Neural cell (in vitro differentiated cells): Measurements from ENCODE around the gene MYO3B. TPM values are rescaled to one million over a fixed set of nuclear protein-coding genes. Genes with fewer than 3 reads are reported as not detected.

Experiments used
- H2AFZ ChIP-seq: fragments of 200-600, 300-800 bp; sonication (generic), shearing (Covaris generic); 2 replicates; pipeline ENCODE4 v1.6.0; 2014; ENCODE audit warnings: low read depth, mild to moderate bottlenecking, antibody characterized with exemption, low read length, moderate library complexity
- H3F3A ChIP-seq: fragments of 200-600 bp; shearing (Covaris generic); 2 replicates; pipeline ENCODE4 v1.6.1; 2016; ENCODE audit warnings: mild to moderate bottlenecking, moderate library complexity, mixed read lengths, antibody characterized with exemption, low read length; ENCODE audit not compliant: insufficient read depth, poor library complexity, severe bottlenecking
- H3K27ac ChIP-seq: fragments of 200-600, 300-800 bp; sonication (generic), shearing (Covaris generic); 2 replicates; pipeline ENCODE4 v1.5.1; 2014; ENCODE audit warnings: mild to moderate bottlenecking, low read length, moderate library complexity
- H3K27me3 ChIP-seq: fragments of 300-800, 200-600 bp; sonication (generic), shearing (Covaris generic); 2 replicates; pipeline ENCODE4 v1.6.0; 2014; ENCODE audit warnings: mild to moderate bottlenecking, low read depth, low read length, moderate library complexity; ENCODE audit not compliant: insufficient read depth
- H3K36me3 ChIP-seq: fragments of 300-800, 200-600 bp; sonication (generic), shearing (Covaris generic); 2 replicates; pipeline ENCODE4 v1.5.1; 2014; ENCODE audit warnings: mild to moderate bottlenecking, antibody characterized with exemption, low read length, moderate library complexity; ENCODE audit not compliant: insufficient read depth
- H3K4me2 ChIP-seq: fragments of 300-800, 200-600 bp; sonication (generic), shearing (Covaris generic); 2 replicates; pipeline ENCODE4 v1.6.0; 2014; ENCODE audit warnings: mild to moderate bottlenecking, low read length
- H3K4me3 ChIP-seq: fragments of 300-800, 200-600 bp; sonication (generic), shearing (Covaris generic); 2 replicates; pipeline ENCODE4 v1.5.1; 2014; ENCODE audit warnings: mild to moderate bottlenecking, low read length, moderate library complexity
- H3K79me2 ChIP-seq: fragments of 200-600 bp; shearing (Covaris generic); replicated peaks from 2 replicates; pipeline ENCODE4 v1.6.0; 2014; ENCODE audit warnings: mild to moderate bottlenecking, low read length, moderate library complexity; ENCODE audit not compliant: insufficient read depth
- H3K9ac ChIP-seq: fragments of 300-800, 200-600 bp; sonication (generic), shearing (Covaris generic); 2 replicates; pipeline ENCODE4 v1.6.1; 2016; ENCODE audit warnings: mild to moderate bottlenecking, low read length, mixed read lengths
- H3K9me2 ChIP-seq: fragments of 200-600 bp; shearing (Covaris generic); 2 replicates; pipeline ENCODE4 v1.6.1; 2016; ENCODE audit warnings: mild to moderate bottlenecking, low read length, mixed read lengths; ENCODE audit not compliant: insufficient read depth
- H3K9me3 ChIP-seq: fragments of 200-600, 300-800 bp; sonication (generic), shearing (Covaris generic); 2 replicates; pipeline ENCODE4 v1.6.1; 2016; ENCODE audit warnings: mild to moderate bottlenecking, mixed run types, low read length, moderate library complexity, mixed read lengths
- H4K20me1 ChIP-seq: fragments of 200-600 bp; shearing (Covaris generic); 2 replicates; pipeline ENCODE4 v1.6.1; 2016; ENCODE audit warnings: mild to moderate bottlenecking, mixed run types; ENCODE audit not compliant: insufficient read depth
- CTCF ChIP-seq: fragments of 450-650 bp; IDR thresholded peaks from 2 replicates; pipeline ENCODE4 v1.5.1; 2014; ENCODE audit warnings: antibody characterized with exemption, mild to moderate bottlenecking, moderate library complexity; ENCODE audit not compliant: poor library complexity, severe bottlenecking
- EP300 ChIP-seq: fragments of 450-650 bp; conservative IDR thresholded peaks from 2 replicates; pipeline ENCODE4 v1.6.1; 2014; ENCODE audit warnings: antibody characterized with exemption, mild to moderate bottlenecking, moderate library complexity; ENCODE audit not compliant: poor library complexity, severe bottlenecking
- EZH2 ChIP-seq: fragments of 200-600, 300-800 bp; shearing (Covaris generic), sonication (generic); IDR thresholded peaks from 2 replicates; pipeline ENCODE4 v1.6.1; 2014; ENCODE audit warnings: antibody characterized with exemption, low read length, borderline replicate concordance, mild to moderate bottlenecking; ENCODE audit not compliant: insufficient read depth, poor library complexity, severe bottlenecking
- MXI1 ChIP-seq: fragments of 450-650 bp; conservative IDR thresholded peaks from 2 replicates; pipeline ENCODE4 v1.6.1; 2014; ENCODE audit warnings: antibody characterized with exemption, mild to moderate bottlenecking; ENCODE audit not compliant: poor library complexity, severe bottlenecking
- POLR2AphosphoS5 ChIP-seq: IDR thresholded peaks from 2 replicates; pipeline ENCODE4 v1.6.1; 2012
- RAD21 ChIP-seq: fragments of 450-650 bp; conservative IDR thresholded peaks from 2 replicates; pipeline ENCODE4 v1.6.1; 2014; ENCODE audit warnings: antibody characterized with exemption, mild to moderate bottlenecking, moderate library complexity
- SMC3 ChIP-seq: fragments of 450-650 bp; conservative IDR thresholded peaks from 2 replicates; pipeline ENCODE4 v1.6.1; 2014; ENCODE audit warnings: antibody characterized with exemption, mild to moderate bottlenecking, moderate library complexity; ENCODE audit not compliant: poor library complexity
- TAF1 ChIP-seq: IDR thresholded peaks from 2 replicates; pipeline ENCODE4 v1.6.1; 2012; ENCODE audit warnings: low read depth
- polyA plus RNA-seq: library from polyadenylated mRNA; depleted of rRNA; stranded (reverse); fragments of >200 nt; gene quantifications from 2 replicates; pipeline ENCODE4 v1.2.3, GENCODE V29; 2014
- TF ChIP-seq, protein P1 (sequence below): IDR thresholded peaks from 2 replicates; pipeline ENCODE4 v1.6.1; 2012; ENCODE audit warnings: borderline replicate concordance

The MYO3B gene
- polyA plus RNA-seq, 1 donor from 2014 or later: 0.11 TPM

GRCh38 chr2:170284205-170284604 is 106.3 kb downstream of the MYO3B start:
- Histone ChIP-seq H3K27ac (peak overlapping the region; percentile 4), H3F3A (peaks cover 4% of the 10 kb centered on the region), H4K20me1 (no peaks in the 10 kb centered on the region), H3K9me2 (no peaks in the 10 kb centered on the region), H3K36me3 (no peaks in the 10 kb centered on the region), H3K9ac (no peak overlapping the region), H3K9me3 (no peaks in the 10 kb centered on the region), H3K79me2 (no peaks in the 10 kb centered on the region), H2AFZ (no peak overlapping the region), H3K27me3 (no peaks in the 10 kb centered on the region), H3K4me3 (no peak overlapping the region), H3K4me2 (no peak overlapping the region)
- TF ChIP-seq MXI1 (no peak), EZH2 (no peak), CTCF (no peak), POLR2AphosphoS5 (peak; percentile 62), EP300 (no peak), RAD21 (no peak), TAF1 (no peak)
- TF ChIP-seq, protein P1, sequence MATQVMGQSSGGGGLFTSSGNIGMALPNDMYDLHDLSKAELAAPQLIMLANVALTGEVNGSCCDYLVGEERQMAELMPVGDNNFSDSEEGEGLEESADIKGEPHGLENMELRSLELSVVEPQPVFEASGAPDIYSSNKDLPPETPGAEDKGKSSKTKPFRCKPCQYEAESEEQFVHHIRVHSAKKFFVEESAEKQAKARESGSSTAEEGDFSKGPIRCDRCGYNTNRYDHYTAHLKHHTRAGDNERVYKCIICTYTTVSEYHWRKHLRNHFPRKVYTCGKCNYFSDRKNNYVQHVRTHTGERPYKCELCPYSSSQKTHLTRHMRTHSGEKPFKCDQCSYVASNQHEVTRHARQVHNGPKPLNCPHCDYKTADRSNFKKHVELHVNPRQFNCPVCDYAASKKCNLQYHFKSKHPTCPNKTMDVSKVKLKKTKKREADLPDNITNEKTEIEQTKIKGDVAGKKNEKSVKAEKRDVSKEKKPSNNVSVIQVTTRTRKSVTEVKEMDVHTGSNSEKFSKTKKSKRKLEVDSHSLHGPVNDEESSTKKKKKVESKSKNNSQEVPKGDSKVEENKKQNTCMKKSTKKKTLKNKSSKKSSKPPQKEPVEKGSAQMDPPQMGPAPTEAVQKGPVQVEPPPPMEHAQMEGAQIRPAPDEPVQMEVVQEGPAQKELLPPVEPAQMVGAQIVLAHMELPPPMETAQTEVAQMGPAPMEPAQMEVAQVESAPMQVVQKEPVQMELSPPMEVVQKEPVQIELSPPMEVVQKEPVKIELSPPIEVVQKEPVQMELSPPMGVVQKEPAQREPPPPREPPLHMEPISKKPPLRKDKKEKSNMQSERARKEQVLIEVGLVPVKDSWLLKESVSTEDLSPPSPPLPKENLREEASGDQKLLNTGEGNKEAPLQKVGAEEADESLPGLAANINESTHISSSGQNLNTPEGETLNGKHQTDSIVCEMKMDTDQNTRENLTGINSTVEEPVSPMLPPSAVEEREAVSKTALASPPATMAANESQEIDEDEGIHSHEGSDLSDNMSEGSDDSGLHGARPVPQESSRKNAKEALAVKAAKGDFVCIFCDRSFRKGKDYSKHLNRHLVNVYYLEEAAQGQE: no peak

DNA sequence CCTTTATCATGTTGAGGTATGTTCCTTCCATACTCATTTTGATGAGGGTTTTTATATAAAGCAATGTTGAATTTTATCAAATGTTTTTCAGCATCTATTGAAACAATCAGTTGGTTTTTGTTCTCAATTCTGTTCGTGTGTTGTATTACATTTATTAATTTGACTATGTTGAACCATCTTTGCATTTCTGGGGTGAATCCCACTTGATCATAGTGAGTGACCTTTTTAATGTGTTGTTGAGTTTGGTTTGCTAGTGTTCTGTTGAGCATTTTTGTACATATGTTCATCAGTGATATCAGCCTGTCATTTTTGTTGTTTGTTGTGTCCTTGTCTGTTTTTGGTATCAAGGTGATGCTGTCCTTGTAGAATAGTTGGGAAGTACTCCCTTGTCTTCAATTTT is 110.9 kb downstream of the MYO3B start:
- no peak overlapping the region for H3K4me2 ChIP-seq
- H2AFZ ChIP-seq: no peak overlapping the region
- H3K36me3 ChIP-seq: no peaks in the 10 kb centered on the region
- no peaks in the 10 kb centered on the region for H3K9me2 ChIP-seq
- H3K27me3 ChIP-seq: no peaks in the 10 kb centered on the region
- H3K9ac ChIP-seq: no peak overlapping the region
- no peak overlapping the region for H3K4me3 ChIP-seq
- no peak for TF ChIP-seq RAD21
- TF ChIP-seq, protein P1: no peak
- TF ChIP-seq SMC3: no peak
- no peak for TF ChIP-seq TAF1
- no peaks in the 10 kb centered on the region for H3K9me3 ChIP-seq
- H4K20me1 ChIP-seq: no peaks in the 10 kb centered on the region
- H3K27ac ChIP-seq: no peak overlapping the region
- no peaks in the 10 kb centered on the region for H3K79me2 ChIP-seq
- no peaks in the 10 kb centered on the region for H3F3A ChIP-seq
